Left lung (tissue), 10 donors: ENCODE results near the gene NES. TPM values are rescaled to one million over a fixed set of nuclear protein-coding genes. Genes with fewer than 3 reads are reported as not detected.

Experiments
- ATAC-seq: fragments of 200-7000 bp; cut with Tn5 transposase; one replicate; pipeline ENCODE4 v1.9.1; 2020; ENCODE audit warnings: moderate library complexity
- DNase-seq, 4 donors: peaks; one replicate each; pipeline ENCODE4 v3.0.0-alpha.2; 2013 to 2020
- H3K27ac ChIP-seq, 2 donors: fragments of 200-600 bp; sonication (generic) in 1 of 2; one replicate each; pipeline versions ENCODE4 v1.5.0 to v1.8.0; 2020 to 2021
- H3K27me3 ChIP-seq, 2 donors: fragments of 200-600 bp; sonication (generic) in 1 of 2; one replicate each; pipeline versions ENCODE4 v1.5.0 to v1.8.0; 2020 to 2021
- H3K36me3 ChIP-seq, 2 donors: fragments of 200-600 bp; sonication (generic) in 1 of 2; one replicate each; pipeline versions ENCODE4 v1.5.0 to v1.8.0; 2020 to 2021
- H3K4me1 ChIP-seq, 2 donors: fragments of 200-600 bp; one replicate each; pipeline ENCODE4 v1.8.0; 2021
- H3K4me3 ChIP-seq, 2 donors: fragments of 200-600 bp; sonication (generic) in 1 of 2; one replicate each; pipeline versions ENCODE4 v1.5.0 to v1.8.0; 2020 to 2021; ENCODE audit warnings: mild to moderate bottlenecking in 1 of 2
- H3K9me3 ChIP-seq, 2 donors: fragments of 200-600 bp; sonication (generic) in 1 of 2; one replicate each; pipeline versions ENCODE4 v1.5.0 to v1.8.0; 2020 to 2021
- CTCF ChIP-seq, 2 donors: fragments of 200-600 bp; sonication (generic) in 1 of 2; IDR thresholded peaks; one replicate each; pipeline versions ENCODE4 v1.5.0 to v1.8.0; 2021; ENCODE audit warnings: antibody characterized with exemption in 2 of 2
- intact Hi-C, 2 donors: fragments of 100-400 bp; cut with DNase I; formaldehyde crosslinking; loops; one replicate each; pipeline versions ENCODE4 v1.11.2 to v1.14.2; 2022
- polyA plus RNA-seq, 6 donors: library from polyadenylated mRNA; unstranded; fragments of 120-200 nt; gene quantifications; one replicate each; pipeline ENCODE4 v1.2.1, GENCODE V29; 2013; ENCODE audit not compliant: insufficient read length in 6 of 6
- total RNA-seq, 2 donors: library from RNA; stranded (reverse); fragmentation: NEBNext Ultra II Directional; extraction: Animal tissue kit (Norgen Biotek cat#: 25700); gene quantifications; one replicate each; pipeline ENCODE4 v1.2.1, GENCODE V29; 2021
- donor health status: DM: no; HTN: yes; CAD: no.
- donor health status: DM: no; HTN: no; CAD: no.

The NES gene
- total and polyA plus RNA-seq, 8 donors, result 54.9 to 84.0 (median 64.4) TPM

DNA sequence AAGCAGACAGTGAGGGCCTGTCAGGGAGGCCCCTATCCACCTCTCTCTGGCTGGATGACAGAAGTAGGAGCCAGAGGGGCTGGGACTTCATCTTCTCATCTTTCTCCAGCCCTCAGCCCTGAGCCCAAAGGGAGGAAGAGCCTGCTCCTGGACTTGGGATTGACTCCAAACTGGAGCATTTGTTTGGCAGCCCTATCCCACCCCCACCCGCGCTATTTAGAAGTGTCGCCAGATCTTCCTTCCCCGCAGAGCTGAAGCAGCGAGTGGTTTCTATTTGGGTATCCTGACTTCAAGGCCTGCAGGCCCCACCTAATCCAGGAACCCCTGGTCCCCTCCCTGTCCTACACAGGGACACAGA is 9.6 kb downstream of the NES start:
- Histone ChIP-seq H3K36me3 (no peaks in the 10 kb centered on the region), H3K27me3 (peaks cover 0 to 15% of the 10 kb centered on the region in 2 donors), H3K27ac (peak overlapping the region; percentile 65 to 73), H3K4me1 (peaks cover 28 to 66% of the 10 kb centered on the region in 2 donors), H3K4me3 (no peak overlapping the region), H3K9me3 (no peaks in the 10 kb centered on the region)
- no peak for ATAC-seq
- intact Hi-C loops, result no loop called here
- TF ChIP-seq CTCF (IDR thresholded peaks at IDR 0.05), result no peak
- peak in 3 of 4 donors; percentile 4 to 83 (median 63) for DNase-seq

- intact Hi-C loops, result no loop called here
- TF ChIP-seq CTCF (IDR thresholded peaks at IDR 0.05), result no peak
- ATAC-seq (no peak), DNase-seq (peak in 1 of 4 donors; percentile 61)
- Histone ChIP-seq H3K27me3 (peaks cover 0 to 11% of the 10 kb centered on the region in 2 donors), H3K27ac (peak overlapping the region; percentile 65 to 73), H3K4me1 (peaks cover 34 to 72% of the 10 kb centered on the region in 2 donors), H3K4me3 (no peak overlapping the region), H3K36me3 (no peaks in the 10 kb centered on the region), H3K9me3 (no peaks in the 10 kb centered on the region)
Measured at GRCh38 chr1:156666862-156667609, 10.2 kb downstream of the NES start.

- no peak for TF ChIP-seq CTCF (IDR thresholded peaks at IDR 0.05)
- peak in 1 of 4 donors; percentile 34 for DNase-seq
- peak overlapping the region; percentile 68 to 72 for H3K27ac ChIP-seq
- H3K27me3 ChIP-seq, result peaks cover 0 to 2% of the 10 kb centered on the region in 2 donors
- no peak overlapping the region for H3K4me3 ChIP-seq
- intact Hi-C loops, result no loop called here
- no peaks in the 10 kb centered on the region for H3K36me3 ChIP-seq
- peaks cover 40 to 86% of the 10 kb centered on the region in 2 donors for H3K4me1 ChIP-seq
- H3K9me3 ChIP-seq, result no peaks in the 10 kb centered on the region
- ATAC-seq, result no peak
Measured at GRCh38 chr1:156665539-156665938, 11.7 kb downstream of the NES start.

GRCh38 chr1:156664767-156665411 is 12.3 kb downstream of the NES start:
- Histone ChIP-seq H3K4me3 (no peak overlapping the region), H3K36me3 (no peaks in the 10 kb centered on the region), H3K27ac (peak overlapping the region; percentile 68 to 73), H3K9me3 (no peaks in the 10 kb centered on the region), H3K27me3 (no peaks in the 10 kb centered on the region), H3K4me1 (peaks cover 41 to 89% of the 10 kb centered on the region in 2 donors)
- TF ChIP-seq CTCF (IDR thresholded peaks at IDR 0.05), result no peak
- intact Hi-C loops, result no loop called here
- ATAC-seq, result no peak
- DNase-seq, result peak in 3 of 4 donors; percentile 20 to 55 (median 55)

GRCh38 chr1:156664046-156664766 is 13.0 kb downstream of the NES start:
- Histone ChIP-seq H3K9me3 (no peaks in the 10 kb centered on the region), H3K4me1 (peaks cover 48 to 95% of the 10 kb centered on the region in 2 donors), H3K36me3 (no peaks in the 10 kb centered on the region), H3K27ac (peak overlapping the region; percentile 68 to 73), H3K27me3 (peaks cover 0 to under 1% of the 10 kb centered on the region in 2 donors), H3K4me3 (no peak overlapping the region)
- no peak for ATAC-seq
- intact Hi-C loops, result no loop called here
- no peak for TF ChIP-seq CTCF (IDR thresholded peaks at IDR 0.05)
- peak in 1 of 4 donors; percentile 28 for DNase-seq
